ENCODE measurements around the gene ITIH2.
"Not testable (repeated sequence)": the region's sequence is repeated elsewhere in the genome, so short reads cannot be mapped to it uniquely, and the experiment has no call there.

The ITIH2 gene

DNA sequence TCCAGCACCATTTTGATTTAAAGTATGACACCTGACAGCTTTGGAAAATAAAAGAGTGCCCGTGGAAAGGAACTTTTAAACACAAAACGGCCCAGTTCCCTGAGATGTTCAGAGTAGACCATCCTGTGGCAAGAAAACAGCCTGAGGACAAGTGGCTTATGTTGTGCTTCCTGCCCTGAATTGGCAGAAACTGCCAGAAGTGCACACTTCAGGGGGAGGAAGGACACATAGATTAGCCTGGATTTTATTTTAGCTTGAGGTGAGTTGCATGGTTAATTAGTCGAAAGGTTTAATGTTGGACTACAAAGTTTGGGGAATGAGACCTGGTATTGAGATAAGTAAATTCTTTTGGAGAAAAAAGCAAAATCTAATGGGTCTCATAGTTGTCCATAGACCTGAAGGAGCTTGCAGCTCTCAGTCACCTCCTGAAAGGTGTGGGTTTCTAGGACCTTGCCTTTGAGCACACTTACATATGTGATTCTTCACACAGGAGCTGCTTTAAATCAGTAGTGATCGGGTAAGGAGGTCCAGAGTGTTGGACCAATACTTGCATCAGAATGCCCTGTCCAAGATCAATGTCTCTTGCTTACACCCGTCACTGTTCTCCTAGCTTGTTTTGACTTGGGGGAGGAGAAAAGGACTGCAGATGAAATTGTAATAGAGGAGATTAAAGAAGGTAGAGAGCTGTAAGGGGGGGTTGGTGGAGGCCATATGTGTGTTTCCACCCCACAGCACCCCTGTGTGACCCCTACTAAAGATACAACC lies 4.9 kb downstream of the ITIH2 start:
- no peaks in the 10 kb centered on the region for H3K79me1 ChIP-seq (ENCODE audit: low read depth, low read length)
- peaks cover 0 to 7% (median 0%) of the 10 kb centered on the region in 3 experiments for H3K27me3 ChIP-seq (ENCODE audit: control insufficient read depth in 3 of 3, insufficient read depth in 3 of 3, low read depth in 1 of 3, low read length in 3 of 3)
- no peaks in the 10 kb centered on the region for H3K36me3 ChIP-seq (replicated peaks in 1 of 2; ENCODE audit: control insufficient read depth in 2 of 2, insufficient read depth in 2 of 2, low read length in 2 of 2)
- H2BK12ac ChIP-seq (ENCODE audit: low read length), result no peak overlapping the region
- H3K9ac ChIP-seq (ENCODE audit: low read depth, low read length, poor library complexity), result no peak overlapping the region
- no peak overlapping the region for H3K14ac ChIP-seq (ENCODE audit: low read length)
- H2AFZ ChIP-seq (ENCODE audit: low read length), result no peak overlapping the region
- H3K23ac ChIP-seq (ENCODE audit: low read depth, low read length, poor library complexity), result no peak overlapping the region
- no peak overlapping the region for H2BK120ac ChIP-seq (ENCODE audit: low read depth, low read length)
- no peak overlapping the region for H2AK5ac ChIP-seq (ENCODE audit: low read depth, low read length)
- no peak for DNase-seq (ENCODE audit: low spot score)
- H3K4me3 ChIP-seq (ENCODE audit: low read length in 2 of 2), result no peak overlapping the region
- no peaks in the 10 kb centered on the region for H3K9me3 ChIP-seq (replicated peaks in 1 of 2; ENCODE audit: control insufficient read depth in 2 of 2, insufficient read depth in 1 of 2, low read depth in 1 of 2, low read length in 2 of 2)
- no peak overlapping the region for H4K91ac ChIP-seq (ENCODE audit: low read depth, low read length, poor library complexity)
- 100% methylated on average over 1 of the region's 5 CpGs; no CpG with 5 or more reads in 1 of the 2 donors for WGBS, 2 donors (ENCODE audit: extremely low coverage in 2 of 2, insufficient read length in 2 of 2, insufficient replicate concordance in 1 of 2)
- no peak overlapping the region for H3K4ac ChIP-seq (ENCODE audit: low read length)
- H2BK15ac ChIP-seq (ENCODE audit: low read length), result no peak overlapping the region
- H2BK5ac ChIP-seq (ENCODE audit: low read length), result no peak overlapping the region
- no peak overlapping the region for H3K18ac ChIP-seq (ENCODE audit: low read length)
- H3K4me2 ChIP-seq (ENCODE audit: insufficient read depth, low read length, poor library complexity, severe bottlenecking), result no peak overlapping the region
- H3K4me1 ChIP-seq (ENCODE audit: control insufficient read depth in 2 of 2, insufficient read depth in 1 of 2, low read depth in 1 of 2, low read length in 2 of 2), result no peaks in the 10 kb centered on the region
- no peak overlapping the region for H3K27ac ChIP-seq (replicated peaks; ENCODE audit: low read length)
- H4K8ac ChIP-seq (ENCODE audit: low read depth, low read length), result no peak overlapping the region

DNA sequence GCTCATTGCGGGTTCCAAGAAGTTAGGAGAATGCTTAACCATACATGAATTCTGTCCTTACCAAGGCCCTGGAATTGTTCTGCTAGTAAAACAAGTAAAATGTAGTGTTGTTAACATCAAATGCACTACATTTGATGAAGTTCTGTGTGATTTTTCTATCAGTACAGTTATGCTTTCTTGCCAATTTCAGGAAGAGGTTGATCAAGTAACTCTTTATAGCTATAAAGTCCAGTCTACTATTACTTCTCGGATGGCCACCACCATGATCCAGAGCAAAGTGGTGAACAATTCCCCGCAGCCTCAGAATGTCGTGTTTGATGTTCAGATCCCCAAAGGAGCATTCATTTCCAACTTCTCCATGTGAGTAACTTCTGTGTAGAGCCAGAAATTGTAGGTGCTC lies 5.7 kb downstream of the ITIH2 start:
- Histone ChIP-seq H3K18ac (ENCODE audit: low read length) (no peak overlapping the region), H2BK120ac (ENCODE audit: low read depth, low read length) (no peak overlapping the region), H3K14ac (ENCODE audit: low read length) (no peak overlapping the region), H2AK5ac (ENCODE audit: low read depth, low read length) (no peak overlapping the region), H4K91ac (ENCODE audit: low read depth, low read length, poor library complexity) (no peak overlapping the region), H2AFZ (ENCODE audit: low read length) (no peak overlapping the region), H3K9me3 (replicated peaks in 1 of 2; ENCODE audit: control insufficient read depth in 2 of 2, insufficient read depth in 1 of 2, low read depth in 1 of 2, low read length in 2 of 2) (no peaks in the 10 kb centered on the region), H3K27me3 (ENCODE audit: control insufficient read depth in 3 of 3, insufficient read depth in 3 of 3, low read depth in 1 of 3, low read length in 3 of 3) (peaks cover 0 to 5% (median 0%) of the 10 kb centered on the region in 3 experiments), H3K4me3 (ENCODE audit: low read length in 2 of 2) (no peak overlapping the region), H3K36me3 (replicated peaks in 1 of 2; ENCODE audit: control insufficient read depth in 2 of 2, insufficient read depth in 2 of 2, low read length in 2 of 2) (no peaks in the 10 kb centered on the region), H3K23ac (ENCODE audit: low read depth, low read length, poor library complexity) (no peak overlapping the region), H4K8ac (ENCODE audit: low read depth, low read length) (no peak overlapping the region), H2BK15ac (ENCODE audit: low read length) (no peak overlapping the region), H3K4ac (ENCODE audit: low read length) (no peak overlapping the region), H3K27ac (replicated peaks; ENCODE audit: low read length) (no peak overlapping the region), H3K4me2 (ENCODE audit: insufficient read depth, low read length, poor library complexity, severe bottlenecking) (no peak overlapping the region), H3K4me1 (ENCODE audit: control insufficient read depth in 2 of 2, insufficient read depth in 1 of 2, low read depth in 1 of 2, low read length in 2 of 2) (no peaks in the 10 kb centered on the region), H3K79me1 (ENCODE audit: low read depth, low read length) (no peaks in the 10 kb centered on the region), H2BK12ac (ENCODE audit: low read length) (no peak overlapping the region), H3K9ac (ENCODE audit: low read depth, low read length, poor library complexity) (no peak overlapping the region), H2BK5ac (ENCODE audit: low read length) (no peak overlapping the region)
- DNase-seq (ENCODE audit: low spot score), result no peak
- no CpG with 5 or more reads among the region's 4 CpGs for WGBS, 2 donors (ENCODE audit: extremely low coverage in 2 of 2, insufficient read length in 2 of 2, insufficient replicate concordance in 1 of 2)

DNA sequence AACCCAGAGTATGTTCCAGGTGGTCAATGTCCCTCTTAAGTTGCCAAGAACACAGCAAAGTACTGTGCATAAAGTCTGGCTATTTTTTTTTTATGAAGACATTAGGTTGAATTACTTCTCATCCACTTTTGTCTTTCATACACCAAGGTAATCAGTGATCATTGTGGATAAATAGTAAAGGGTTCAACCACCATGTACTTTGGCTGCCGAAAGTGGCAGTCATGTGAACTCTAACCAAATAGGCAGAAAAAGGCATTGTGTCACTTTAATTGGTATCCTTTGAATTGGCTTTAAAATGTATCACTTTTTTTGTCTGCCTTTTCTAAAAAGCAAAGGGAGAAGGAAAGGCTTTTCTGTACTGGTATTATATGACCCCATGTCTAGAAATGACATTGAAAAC lies 7.3 kb downstream of the ITIH2 start:
- DNase-seq (ENCODE audit: low spot score), result no peak
- Histone ChIP-seq H4K91ac (ENCODE audit: low read depth, low read length, poor library complexity) (no peak overlapping the region), H3K23ac (ENCODE audit: low read depth, low read length, poor library complexity) (no peak overlapping the region), H3K79me1 (ENCODE audit: low read depth, low read length) (no peaks in the 10 kb centered on the region), H4K8ac (ENCODE audit: low read depth, low read length) (no peak overlapping the region), H2BK15ac (ENCODE audit: low read length) (no peak overlapping the region), H3K14ac (ENCODE audit: low read length) (no peak overlapping the region), H3K9me3 (replicated peaks in 1 of 2; ENCODE audit: control insufficient read depth in 2 of 2, insufficient read depth in 1 of 2, low read depth in 1 of 2, low read length in 2 of 2) (no peaks in the 10 kb centered on the region), H3K27ac (replicated peaks; ENCODE audit: low read length) (no peak overlapping the region), H2BK12ac (ENCODE audit: low read length) (no peak overlapping the region), H3K4ac (ENCODE audit: low read length) (no peak overlapping the region), H2AK5ac (ENCODE audit: low read depth, low read length) (no peak overlapping the region), H3K4me3 (ENCODE audit: low read length in 2 of 2) (no peak overlapping the region), H3K18ac (ENCODE audit: low read length) (no peak overlapping the region), H3K27me3 (ENCODE audit: control insufficient read depth in 3 of 3, insufficient read depth in 3 of 3, low read depth in 1 of 3, low read length in 3 of 3) (peaks cover 0 to 2% (median 0%) of the 10 kb centered on the region in 3 experiments), H3K9ac (ENCODE audit: low read depth, low read length, poor library complexity) (no peak overlapping the region), H2BK120ac (ENCODE audit: low read depth, low read length) (no peak overlapping the region), H3K4me2 (ENCODE audit: insufficient read depth, low read length, poor library complexity, severe bottlenecking) (no peak overlapping the region), H2AFZ (ENCODE audit: low read length) (no peak overlapping the region), H3K36me3 (replicated peaks in 1 of 2; ENCODE audit: control insufficient read depth in 2 of 2, insufficient read depth in 2 of 2, low read length in 2 of 2) (no peaks in the 10 kb centered on the region), H2BK5ac (ENCODE audit: low read length) (no peak overlapping the region), H3K4me1 (ENCODE audit: control insufficient read depth in 2 of 2, insufficient read depth in 1 of 2, low read depth in 1 of 2, low read length in 2 of 2) (no peaks in the 10 kb centered on the region)
- no CpG with 5 or more reads among the region's 1 CpG for whole genome bisulfite sequencing, 2 donors (ENCODE audit: extremely low coverage in 2 of 2, insufficient read length in 2 of 2, insufficient replicate concordance in 1 of 2)

DNA sequence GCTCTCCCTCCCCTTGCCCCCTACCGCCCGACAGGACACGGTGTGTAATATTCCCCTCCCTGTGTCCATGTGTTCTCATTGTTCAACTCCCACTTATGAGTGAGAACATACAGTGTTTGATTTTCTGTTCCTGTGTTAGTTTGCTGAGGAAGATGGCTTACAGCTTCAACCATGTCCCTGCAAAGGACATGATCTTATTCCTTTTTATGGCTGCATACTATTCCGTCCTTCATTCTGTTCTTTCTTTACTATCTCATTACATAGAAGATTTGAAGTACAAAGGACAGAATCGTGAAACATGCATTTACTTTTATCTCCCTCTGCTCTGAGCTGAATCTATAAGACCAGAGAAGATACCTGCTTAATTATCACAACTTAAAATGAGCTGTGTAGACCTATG lies 8.0 kb downstream of the ITIH2 start:
- H3K4me3 ChIP-seq (ENCODE audit: low read length in 2 of 2); H2BK5ac ChIP-seq (ENCODE audit: low read length); H2BK120ac ChIP-seq (ENCODE audit: low read depth, low read length); H2BK12ac ChIP-seq (ENCODE audit: low read length); H3K27ac ChIP-seq (replicated peaks; ENCODE audit: low read length); H3K9ac ChIP-seq (ENCODE audit: low read depth, low read length, poor library complexity); H2AK5ac ChIP-seq (ENCODE audit: low read depth, low read length); H3K18ac ChIP-seq (ENCODE audit: low read length); H2BK15ac ChIP-seq (ENCODE audit: low read length); H3K27me3 ChIP-seq (ENCODE audit: control insufficient read depth in 3 of 3, insufficient read depth in 3 of 3, low read depth in 1 of 3, low read length in 3 of 3); H3K14ac ChIP-seq (ENCODE audit: low read length); H3K4me1 ChIP-seq (ENCODE audit: control insufficient read depth in 2 of 2, insufficient read depth in 1 of 2, low read depth in 1 of 2, low read length in 2 of 2); H4K8ac ChIP-seq (ENCODE audit: low read depth, low read length); H3K79me1 ChIP-seq (ENCODE audit: low read depth, low read length); H2AFZ ChIP-seq (ENCODE audit: low read length); H3K9me3 ChIP-seq (replicated peaks in 1 of 2; ENCODE audit: control insufficient read depth in 2 of 2, insufficient read depth in 1 of 2, low read depth in 1 of 2, low read length in 2 of 2); H3K4ac ChIP-seq (ENCODE audit: low read length); H3K36me3 ChIP-seq (replicated peaks in 1 of 2; ENCODE audit: control insufficient read depth in 2 of 2, insufficient read depth in 2 of 2, low read length in 2 of 2); H3K23ac ChIP-seq (ENCODE audit: low read depth, low read length, poor library complexity); H3K4me2 ChIP-seq (ENCODE audit: insufficient read depth, low read length, poor library complexity, severe bottlenecking); DNase-seq (ENCODE audit: low spot score); H4K91ac ChIP-seq (ENCODE audit: low read depth, low read length, poor library complexity): not testable (repeated sequence)
- WGBS, 2 donors (ENCODE audit: extremely low coverage in 2 of 2, insufficient read length in 2 of 2, insufficient replicate concordance in 1 of 2), result no CpG with 5 or more reads among the region's 5 CpGs
